HG03159 (cell line): Measurements from ENCODE around the gene ARHGEF9.
"Not testable (repeated sequence)": the region's sequence is repeated elsewhere in the genome, so short reads cannot be mapped to it uniquely, and the experiment has no call there.

ENCODE experiments used
- ATAC-seq: cut with Tn5 transposase; IDR thresholded peaks from one replicate; pipeline ENCODE4 v1.9.1; 2021; ENCODE audit warnings: mild to moderate bottlenecking, moderate library complexity; ENCODE audit not compliant: unreplicated experiment

Gene ARHGEF9

DNA sequence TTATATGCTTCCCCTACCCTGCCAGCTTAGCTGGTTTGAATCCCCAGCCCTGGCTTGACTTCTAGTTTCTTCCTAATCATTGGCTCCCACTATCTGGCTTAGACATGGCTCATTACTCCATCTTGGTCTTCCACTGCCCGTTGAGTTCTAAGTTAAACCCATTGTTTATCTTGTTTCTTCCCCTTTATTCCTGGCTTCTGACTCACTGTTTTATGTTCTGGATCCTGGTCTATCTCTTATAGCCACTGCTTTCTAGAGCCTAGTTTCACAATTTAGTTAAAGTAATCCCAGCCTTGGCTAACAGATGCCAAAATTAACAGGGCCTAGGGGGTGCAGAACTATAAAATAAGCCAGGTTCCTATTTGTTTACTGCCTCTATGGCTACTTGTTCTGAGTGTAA, 120.9 kb downstream of the ARHGEF9 start:
- ATAC-seq: no peak

DNA sequence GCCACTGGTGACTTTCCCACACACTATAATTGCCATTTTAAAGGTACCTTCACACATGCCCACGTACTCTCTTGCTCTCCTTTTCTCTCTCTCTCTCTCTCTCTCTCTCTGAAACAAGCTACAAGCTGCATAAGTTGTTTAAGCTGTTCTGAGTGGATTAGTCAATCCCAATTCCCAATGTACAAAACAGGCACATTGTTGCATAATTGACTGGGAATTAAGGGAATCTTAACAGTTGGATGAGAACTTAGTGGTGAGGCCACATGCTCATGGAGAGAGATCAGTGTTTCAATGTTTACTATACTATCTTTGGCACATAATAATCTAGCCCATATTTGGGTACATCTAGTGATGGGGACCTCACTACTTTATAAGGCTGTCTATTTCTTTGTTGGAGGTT, 123.3 kb downstream of the ARHGEF9 start:
- ATAC-seq: no peak

DNA sequence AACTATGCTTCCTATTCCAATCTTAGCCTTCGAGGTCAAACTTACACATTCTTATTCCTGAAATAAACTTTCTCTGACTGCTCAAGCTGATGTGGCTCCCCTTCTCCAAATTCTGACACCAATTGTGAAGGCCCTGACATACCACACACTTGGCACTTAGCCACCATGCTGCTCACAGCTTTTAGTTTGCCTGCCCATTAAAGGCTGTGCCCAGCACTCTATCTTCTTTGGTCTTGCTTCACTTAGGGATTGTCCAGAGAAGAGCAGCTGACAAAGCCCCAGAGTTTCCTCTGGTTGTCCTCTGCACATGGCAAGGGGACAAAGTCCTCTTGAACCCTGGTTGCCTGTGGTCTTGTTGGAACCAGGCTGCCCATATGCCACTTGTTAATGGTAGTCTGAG, 126.1 kb downstream of the ARHGEF9 start:
- no peak for ATAC-seq

DNA sequence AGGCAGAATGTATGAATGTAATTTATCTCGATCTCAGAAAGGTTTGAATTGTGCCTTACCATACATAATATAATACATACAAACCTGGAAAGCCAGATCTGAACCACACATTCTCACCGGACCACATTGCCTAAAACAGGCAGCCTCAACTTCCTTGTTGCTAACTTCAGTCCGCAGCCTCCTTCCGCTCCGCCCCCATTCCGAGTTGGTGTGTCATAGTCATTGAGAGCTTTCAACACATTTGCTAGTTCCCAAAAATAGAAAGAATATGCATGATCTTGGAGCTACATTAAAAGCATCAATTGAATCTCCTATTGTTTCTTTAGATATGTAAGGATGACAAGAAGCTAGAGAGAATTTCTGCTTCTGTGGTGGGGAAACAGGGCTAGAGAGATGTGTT, 127.2 kb downstream of the ARHGEF9 start:
- no peak for ATAC-seq

DNA sequence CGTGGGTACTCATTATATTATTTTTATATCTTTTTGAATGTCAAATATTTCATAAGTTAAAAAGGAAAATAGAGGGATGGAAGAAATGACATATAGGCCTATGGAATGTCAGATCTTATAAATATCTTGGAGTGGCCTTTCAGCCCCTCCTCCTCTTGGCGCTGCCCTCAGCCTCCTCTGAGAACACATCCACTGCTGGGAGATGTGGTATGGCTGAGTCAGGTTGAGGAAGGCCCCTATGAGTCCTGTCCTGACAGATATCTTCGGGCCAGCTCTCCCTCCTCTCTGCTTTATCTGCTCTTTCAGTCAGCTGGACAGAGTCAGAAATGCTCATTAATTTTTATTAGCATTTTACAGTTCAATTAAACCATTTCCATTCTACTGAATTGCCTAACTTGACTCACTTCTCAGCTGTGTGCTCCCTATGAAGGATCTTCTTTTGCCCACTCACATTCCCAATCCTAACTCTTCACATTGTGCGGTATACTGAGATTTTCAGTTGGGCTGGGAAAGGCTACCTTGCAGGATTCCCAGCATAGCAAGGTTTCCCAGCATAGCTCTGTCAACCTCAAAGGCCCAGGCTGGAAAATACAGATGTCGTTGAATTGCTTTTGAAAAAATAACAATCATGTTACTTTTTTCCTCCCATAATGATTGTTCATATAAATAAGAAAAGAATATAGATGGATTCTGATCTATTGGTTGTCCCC, 128.0 kb downstream of the ARHGEF9 start:
- ATAC-seq: no peak

DNA sequence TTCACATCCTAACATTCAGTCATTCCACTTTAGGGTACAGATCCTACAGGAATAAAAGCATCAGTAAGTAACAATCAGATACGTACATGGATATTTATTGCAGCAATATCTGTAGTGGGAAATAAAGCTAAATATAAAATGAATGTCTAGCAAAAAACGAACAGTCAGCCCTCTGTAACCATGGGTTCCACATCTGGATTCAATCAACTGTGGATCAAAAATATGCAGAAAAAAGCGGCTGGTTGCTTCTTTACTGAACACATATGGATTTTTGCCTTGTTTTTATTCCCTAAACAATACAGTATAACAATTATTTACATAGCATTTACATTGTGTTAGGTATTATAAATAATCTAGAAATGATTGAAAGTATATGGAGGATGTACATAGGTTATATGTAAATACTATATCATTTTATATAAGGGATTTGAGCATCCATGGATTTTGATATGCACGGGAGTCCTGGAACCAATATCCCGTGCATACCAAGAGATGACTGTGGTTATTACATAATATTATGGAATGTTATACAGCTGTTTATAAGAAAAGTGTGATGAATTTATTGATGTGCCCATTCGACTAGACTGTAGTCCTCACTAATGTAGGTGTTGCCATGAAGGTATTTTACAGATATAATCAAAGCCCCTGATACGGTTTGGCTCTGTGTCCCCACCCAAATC, 132.8 kb downstream of the ARHGEF9 start:
- ATAC-seq: no peak

DNA sequence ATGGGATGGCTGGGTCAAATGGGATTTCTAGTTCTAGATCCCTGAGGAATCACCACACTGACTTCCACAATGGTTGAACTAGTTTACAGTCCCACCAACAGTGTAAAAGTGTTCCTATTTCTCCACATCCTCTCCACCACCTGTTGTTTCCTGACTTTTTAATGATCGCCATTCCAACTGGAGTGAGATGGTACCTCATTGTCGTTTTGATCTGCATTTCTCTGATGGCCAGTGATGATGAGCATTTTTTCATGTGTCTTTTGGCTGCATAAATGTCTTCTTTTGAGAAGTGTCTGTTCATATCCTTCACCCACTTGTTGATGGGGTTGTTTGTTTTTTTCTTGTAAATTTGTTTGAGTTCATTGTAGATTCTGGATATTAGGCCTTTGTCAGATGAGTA, 139.3 kb downstream of the ARHGEF9 start:
- not testable (repeated sequence) for ATAC-seq

DNA sequence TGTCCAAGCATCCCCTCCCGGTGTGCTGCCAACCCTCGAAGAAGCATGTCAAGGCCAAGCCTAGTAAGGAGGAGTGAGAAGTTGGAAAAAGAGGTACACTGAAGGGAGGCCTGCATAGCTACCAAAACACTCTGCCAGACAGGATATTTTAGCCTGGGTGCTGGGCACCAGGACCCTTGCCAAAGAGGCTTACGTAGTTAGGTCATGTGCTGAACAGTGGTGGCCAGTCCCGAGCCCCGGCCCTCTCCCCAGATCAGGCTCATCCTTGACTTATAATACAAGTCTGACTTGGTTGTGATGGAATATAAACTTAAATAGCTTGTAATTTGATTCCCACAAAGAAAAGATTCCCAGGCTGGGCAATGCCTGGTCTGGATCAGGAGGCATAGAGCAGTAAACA, 149.3 kb downstream of the ARHGEF9 start:
- ATAC-seq: no peak

DNA sequence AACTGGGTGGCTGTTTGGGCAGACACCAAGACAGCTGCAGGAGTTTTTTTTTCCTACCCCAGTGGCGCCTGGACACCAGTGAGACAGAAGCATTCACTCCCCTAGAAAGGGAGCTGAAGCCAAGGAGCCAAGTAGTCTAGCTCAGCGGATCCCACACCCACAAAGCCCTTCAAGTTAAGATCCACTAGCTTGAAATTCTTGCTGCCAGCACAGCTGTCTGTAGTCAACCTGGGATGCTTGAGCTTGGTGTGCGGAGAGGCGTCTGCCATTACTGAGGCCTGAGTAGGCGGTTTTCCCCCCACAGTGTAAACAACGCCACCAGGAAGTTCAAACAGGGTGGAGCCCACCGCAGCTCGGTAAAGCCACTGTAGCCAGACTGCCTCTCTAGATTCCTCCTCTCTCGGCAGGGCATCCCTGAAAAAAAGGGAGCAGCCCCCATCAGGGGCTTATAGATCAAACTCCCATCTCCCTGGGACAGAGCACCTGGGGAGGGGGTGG, 171.4 kb downstream of the ARHGEF9 start:
- no peak for ATAC-seq

DNA sequence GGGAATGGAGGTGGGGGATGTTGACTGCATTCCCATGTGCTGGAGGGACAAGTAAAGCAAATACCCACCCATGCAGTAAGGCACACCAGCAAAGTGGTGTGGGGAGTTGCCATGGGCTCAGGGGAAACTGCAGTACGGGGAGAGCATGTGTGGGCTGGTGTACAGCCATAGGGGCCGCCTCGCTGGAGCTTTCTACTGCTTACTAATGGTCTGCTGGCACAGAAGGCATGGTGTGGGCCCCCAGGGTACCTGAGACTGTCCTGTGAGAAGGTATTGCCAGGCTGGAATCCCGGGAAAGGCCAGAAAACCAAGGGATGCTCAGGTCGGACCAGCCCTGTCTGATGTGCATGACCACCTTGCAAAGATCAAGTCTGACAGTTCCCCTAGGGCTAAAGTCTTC, 199.1 kb downstream of the ARHGEF9 start:
- no peak for ATAC-seq
